Caco-2 (cell line): ENCODE measurements around the gene EIF2B1. TPM values are rescaled to one million over a fixed set of nuclear protein-coding genes. Genes with fewer than 3 reads are reported as not detected.

Experiments used
- BruUV-seq: library from RNA; stranded (reverse); fragments of 400-500 nt; replicated peaks from 2 replicates; lab custom pipeline; 2021; lab: Mats Ljungman, UMichigan
- CTCF ChIA-PET: fragments of 300-600 bp; sonication (Branson Sonifier 250); formaldehyde crosslinking; loops from one replicate; lab custom pipeline; 2022; ENCODE audit warnings: antibody characterized with exemption; lab: Charles Lee
- POLR2A ChIA-PET: fragments of 300-600 bp; sonication (Branson Sonifier 250); formaldehyde crosslinking; loops from one replicate; lab custom pipeline; 2022; ENCODE audit warnings: antibody characterized with exemption; lab: Charles Lee
- DNase-seq, 2 experiments: peaks; one replicate each; pipeline versions ENCODE4 v3.0.0 to v3.0.0-alpha.2; 2020 to 2022
- H3K27me3 ChIP-seq: replicated peaks from 2 replicates; pipeline ENCODE4 v1.6.0; 2011; ENCODE audit warnings: low read length; ENCODE audit not compliant: control insufficient read depth, insufficient read depth
- H3K36me3 ChIP-seq: 2 replicates; pipeline ENCODE4 v1.5.1; 2011; ENCODE audit warnings: low read length; ENCODE audit not compliant: control insufficient read depth, insufficient read depth
- H3K4me1 ChIP-seq: fragments of 250-450 bp; sonication (Bioruptor Pico); 2 replicates; pipeline ENCODE4 v1.5.1; 2020; ENCODE audit warnings: mild to moderate bottlenecking
- H3K4me3 ChIP-seq: 2 replicates; pipeline ENCODE4 v1.5.1; 2011; ENCODE audit warnings: low read depth, mild to moderate bottlenecking, control low read depth, low read length
- H3K9me3 ChIP-seq: fragments of 250-450 bp; sonication (Bioruptor Pico); 2 replicates; pipeline ENCODE4 v1.5.1; 2020; ENCODE audit warnings: mild to moderate bottlenecking, moderate library complexity
- H3K27ac Mint-ChIP-seq: one replicate; pipeline ENCODE4 v1.8.0; 2022; ENCODE audit warnings: mixed read lengths; ENCODE audit not compliant: unreplicated experiment
- H3K27me3 Mint-ChIP-seq: one replicate; pipeline ENCODE4 v1.8.0; 2022; ENCODE audit warnings: mixed read lengths; ENCODE audit not compliant: insufficient read depth, unreplicated experiment
- H3K36me3 Mint-ChIP-seq: one replicate; pipeline ENCODE4 v1.8.0; 2022; ENCODE audit warnings: mild to moderate bottlenecking, mixed read lengths; ENCODE audit not compliant: insufficient read depth, unreplicated experiment
- H3K4me1 Mint-ChIP-seq: one replicate; pipeline ENCODE4 v1.8.0; 2022; ENCODE audit warnings: low read depth, mixed read lengths; ENCODE audit not compliant: unreplicated experiment
- H3K4me3 Mint-ChIP-seq: one replicate; pipeline ENCODE4 v1.8.0; 2022; ENCODE audit warnings: mild to moderate bottlenecking, moderate library complexity, mixed read lengths; ENCODE audit not compliant: unreplicated experiment
- H3K9me3 Mint-ChIP-seq: one replicate; pipeline ENCODE4 v1.8.0; 2022; ENCODE audit warnings: mixed read lengths; ENCODE audit not compliant: unreplicated experiment
- intact Hi-C: fragments of 100-400 bp; cut with micrococcal nuclease; formaldehyde crosslinking; loops from one replicate; pipeline ENCODE4 v1.10.0; 2022; ENCODE audit not compliant: unreplicated experiment
- total RNA-seq: library from RNA; stranded (reverse); gene quantifications from 2 replicates; pipeline ENCODE4 v1.2.3, GENCODE V29; 2022
- TF ChIP-seq, protein P1 (sequence below), 2 experiments: fragments of 200-600 bp in 1 of 2; IDR thresholded peaks; 1 replicate in 1 of 2; 2 replicates in 1 of 2; pipeline versions ENCODE4 v1.5.1 to v1.8.0; 2011 to 2022; ENCODE audit warnings: antibody characterized with exemption in 1 of 2, control low read depth in 1 of 2, inconsistent platforms in 1 of 2, low read depth in 1 of 2, low read length in 1 of 2, mild to moderate bottlenecking in 1 of 2, moderate library complexity in 1 of 2; ENCODE audit not compliant: insufficient read depth in 1 of 2, severe bottlenecking in 1 of 2, unreplicated experiment in 1 of 2

Gene EIF2B1
- total RNA-seq, 1 experiment from 2014 or later, result 62.1 TPM

DNA sequence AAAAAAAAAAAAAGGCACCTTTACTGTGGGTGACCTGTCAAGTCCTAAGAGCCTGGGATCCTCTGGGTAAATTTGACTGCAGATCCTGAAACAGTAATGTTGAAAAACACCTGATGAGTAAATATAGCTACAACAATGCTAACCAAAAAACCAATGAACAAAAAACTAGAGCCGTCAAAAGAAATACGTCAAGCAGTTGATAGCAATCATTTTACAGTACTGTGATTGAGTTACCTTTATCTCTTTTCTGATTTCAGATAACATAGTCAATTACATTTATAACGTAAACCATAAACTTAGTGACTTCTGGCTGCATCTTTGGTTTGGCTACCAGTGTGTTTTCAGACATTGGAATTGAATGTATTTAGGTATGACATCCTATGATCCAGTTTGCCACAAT is 55.2 kb downstream of the EIF2B1 start:
- peaks cover 17% of the 10 kb centered on the region for H3K36me3 Mint-ChIP-seq
- DNase-seq, result no peak
- no peak overlapping the region for H3K27ac Mint-ChIP-seq
- H3K36me3 ChIP-seq, result no peaks in the 10 kb centered on the region
- no peak overlapping the region for H3K4me3 Mint-ChIP-seq
- CTCF ChIA-PET, result no interaction called here
- intact Hi-C loops, result no loop called here
- TF ChIP-seq, protein P1, sequence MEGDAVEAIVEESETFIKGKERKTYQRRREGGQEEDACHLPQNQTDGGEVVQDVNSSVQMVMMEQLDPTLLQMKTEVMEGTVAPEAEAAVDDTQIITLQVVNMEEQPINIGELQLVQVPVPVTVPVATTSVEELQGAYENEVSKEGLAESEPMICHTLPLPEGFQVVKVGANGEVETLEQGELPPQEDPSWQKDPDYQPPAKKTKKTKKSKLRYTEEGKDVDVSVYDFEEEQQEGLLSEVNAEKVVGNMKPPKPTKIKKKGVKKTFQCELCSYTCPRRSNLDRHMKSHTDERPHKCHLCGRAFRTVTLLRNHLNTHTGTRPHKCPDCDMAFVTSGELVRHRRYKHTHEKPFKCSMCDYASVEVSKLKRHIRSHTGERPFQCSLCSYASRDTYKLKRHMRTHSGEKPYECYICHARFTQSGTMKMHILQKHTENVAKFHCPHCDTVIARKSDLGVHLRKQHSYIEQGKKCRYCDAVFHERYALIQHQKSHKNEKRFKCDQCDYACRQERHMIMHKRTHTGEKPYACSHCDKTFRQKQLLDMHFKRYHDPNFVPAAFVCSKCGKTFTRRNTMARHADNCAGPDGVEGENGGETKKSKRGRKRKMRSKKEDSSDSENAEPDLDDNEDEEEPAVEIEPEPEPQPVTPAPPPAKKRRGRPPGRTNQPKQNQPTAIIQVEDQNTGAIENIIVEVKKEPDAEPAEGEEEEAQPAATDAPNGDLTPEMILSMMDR (IDR thresholded peaks at IDR 0.05; ENCODE audit: insufficient read depth in 1 of 2, low read depth in 1 of 2, low read length in 1 of 2, severe bottlenecking in 1 of 2, unreplicated experiment in 1 of 2), result no peak
- H3K9me3 Mint-ChIP-seq, result no peaks in the 10 kb centered on the region
- H3K9me3 ChIP-seq, result no peaks in the 10 kb centered on the region
- POLR2A ChIA-PET, result no interaction called here
- H3K4me3 ChIP-seq, result no peak overlapping the region
- BruUV-seq, result no TSS peak
- peaks cover 6% of the 10 kb centered on the region for H3K4me1 Mint-ChIP-seq
- no peaks in the 10 kb centered on the region for H3K27me3 ChIP-seq
- H3K4me1 ChIP-seq, result peaks cover 13% of the 10 kb centered on the region; the same call in 1 of the 2 replicates
- no peaks in the 10 kb centered on the region for H3K27me3 Mint-ChIP-seq

DNA sequence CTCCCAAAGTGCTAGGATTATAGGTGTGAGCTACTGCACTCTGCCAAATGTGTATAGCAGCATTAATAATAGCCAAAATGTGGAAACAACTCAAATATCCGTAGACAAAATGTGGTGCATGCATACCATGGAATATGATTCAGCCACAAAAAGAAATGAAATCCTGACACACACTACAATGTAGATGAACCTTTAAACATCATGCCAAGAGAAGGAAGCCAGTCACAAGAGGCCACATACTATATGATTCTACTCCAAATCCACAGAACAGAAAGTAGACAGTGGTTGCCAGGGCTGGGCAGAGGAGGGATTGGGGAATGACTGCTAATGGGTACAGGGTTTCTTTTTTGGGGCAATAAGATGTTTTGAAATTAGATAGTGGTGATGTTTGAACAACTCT is 56.9 kb downstream of the EIF2B1 start:
- H3K36me3 ChIP-seq, result no peaks in the 10 kb centered on the region
- POLR2A ChIA-PET, result no interaction called here

DNA sequence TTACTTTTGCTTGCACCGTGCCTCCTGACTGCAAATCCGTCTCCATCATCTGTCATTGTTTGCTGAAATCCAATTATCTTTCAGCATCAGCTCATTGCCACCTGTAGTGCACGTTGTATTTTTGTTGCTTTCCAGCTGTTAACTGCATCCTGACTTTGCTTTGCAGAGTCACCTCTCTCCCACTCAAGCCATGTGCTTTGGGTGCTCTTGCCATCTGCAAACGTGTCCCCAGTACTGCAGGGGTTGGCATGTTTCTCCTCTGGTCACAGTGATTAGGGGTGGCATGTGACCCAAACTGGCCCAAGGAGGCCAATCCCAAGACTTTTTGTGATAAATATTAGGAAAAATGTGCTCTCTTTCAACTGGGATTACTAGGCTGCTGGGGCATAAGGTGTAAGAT is 59.6 kb downstream of the EIF2B1 start:
- H3K4me1 ChIP-seq, result peaks cover 9% of the 10 kb centered on the region; the same call in 1 of the 2 replicates
- H3K9me3 ChIP-seq, result no peaks in the 10 kb centered on the region
- H3K9me3 Mint-ChIP-seq, result no peaks in the 10 kb centered on the region
- H3K36me3 Mint-ChIP-seq, result no peaks in the 10 kb centered on the region
- no TSS peak for BruUV-seq
- H3K27me3 Mint-ChIP-seq, result no peaks in the 10 kb centered on the region
- TF ChIP-seq, protein P1 (IDR thresholded peaks at IDR 0.05; ENCODE audit: insufficient read depth in 1 of 2, low read depth in 1 of 2, low read length in 1 of 2, severe bottlenecking in 1 of 2, unreplicated experiment in 1 of 2), result no peak
- ChIA-PET POLR2A (no interaction called here), CTCF (no interaction called here)
- H3K27me3 ChIP-seq, result no peaks in the 10 kb centered on the region
- no peak overlapping the region for H3K27ac Mint-ChIP-seq
- peaks cover 7% of the 10 kb centered on the region for H3K4me1 Mint-ChIP-seq
- no peaks in the 10 kb centered on the region for H3K36me3 ChIP-seq
- H3K4me3 Mint-ChIP-seq, result no peak overlapping the region
- DNase-seq, result no peak
- intact Hi-C loops, result no loop called here
- no peak overlapping the region for H3K4me3 ChIP-seq

More for the DNA sequence above, 56.9 kb downstream of the EIF2B1 start:
- TF ChIP-seq, protein P1 (IDR thresholded peaks at IDR 0.05; ENCODE audit: insufficient read depth in 1 of 2, low read depth in 1 of 2, low read length in 1 of 2, severe bottlenecking in 1 of 2, unreplicated experiment in 1 of 2), result no peak
- CTCF ChIA-PET, result interaction anchor here (0.7 kb wide), 1 partner anchor 75 kb away, joined by 4 read pairs; no protein-coding TSS in a partner anchor
- H3K4me1 Mint-ChIP-seq, result no peaks in the 10 kb centered on the region
- H3K36me3 Mint-ChIP-seq, result peaks cover 9% of the 10 kb centered on the region
- Histone ChIP-seq H3K4me1 (peaks cover under 1% of the 10 kb centered on the region; the same call in 1 of the 2 replicates), H3K27me3 (no peaks in the 10 kb centered on the region), H3K9me3 (no peaks in the 10 kb centered on the region), H3K4me3 (no peak overlapping the region)
- DNase-seq, result no peak
- H3K27ac Mint-ChIP-seq, result no peak overlapping the region
- H3K4me3 Mint-ChIP-seq, result no peak overlapping the region
- BruUV-seq, result no TSS peak
- intact Hi-C loops, result no loop called here
- no peaks in the 10 kb centered on the region for H3K9me3 Mint-ChIP-seq
- H3K27me3 Mint-ChIP-seq, result no peaks in the 10 kb centered on the region
